Left lung (tissue), 10 donors: Measurements from ENCODE around the gene CCDC27. TPM values are rescaled to one million over a fixed set of nuclear protein-coding genes. Genes with fewer than 3 reads are reported as not detected.

Source experiments
- ATAC-seq: fragments of 200-7000 bp; cut with Tn5 transposase; one replicate; pipeline ENCODE4 v1.9.1; 2020; ENCODE audit warnings: moderate library complexity
- DNase-seq, 4 donors: peaks; one replicate each; pipeline ENCODE4 v3.0.0-alpha.2; 2013 to 2020
- H3K27ac ChIP-seq, 2 donors: fragments of 200-600 bp; sonication (generic) in 1 of 2; one replicate each; pipeline versions ENCODE4 v1.5.0 to v1.8.0; 2020 to 2021
- H3K27me3 ChIP-seq, 2 donors: fragments of 200-600 bp; sonication (generic) in 1 of 2; one replicate each; pipeline versions ENCODE4 v1.5.0 to v1.8.0; 2020 to 2021
- H3K36me3 ChIP-seq, 2 donors: fragments of 200-600 bp; sonication (generic) in 1 of 2; one replicate each; pipeline versions ENCODE4 v1.5.0 to v1.8.0; 2020 to 2021
- H3K4me1 ChIP-seq, 2 donors: fragments of 200-600 bp; one replicate each; pipeline ENCODE4 v1.8.0; 2021
- H3K4me3 ChIP-seq, 2 donors: fragments of 200-600 bp; sonication (generic) in 1 of 2; one replicate each; pipeline versions ENCODE4 v1.5.0 to v1.8.0; 2020 to 2021; ENCODE audit warnings: mild to moderate bottlenecking in 1 of 2
- H3K9me3 ChIP-seq, 2 donors: fragments of 200-600 bp; sonication (generic) in 1 of 2; one replicate each; pipeline versions ENCODE4 v1.5.0 to v1.8.0; 2020 to 2021
- intact Hi-C, 2 donors: fragments of 100-400 bp; cut with DNase I; formaldehyde crosslinking; loops; one replicate each; pipeline versions ENCODE4 v1.11.2 to v1.14.2; 2022
- polyA plus RNA-seq, 6 donors: library from polyadenylated mRNA; unstranded; fragments of 120-200 nt; gene quantifications; one replicate each; pipeline ENCODE4 v1.2.1, GENCODE V29; 2013; ENCODE audit not compliant: insufficient read length in 6 of 6
- total RNA-seq, 2 donors: library from RNA; stranded (reverse); fragmentation: NEBNext Ultra II Directional; extraction: Animal tissue kit (Norgen Biotek cat#: 25700); gene quantifications; one replicate each; pipeline ENCODE4 v1.2.1, GENCODE V29; 2021
- TF ChIP-seq, protein P1 (sequence below), 2 donors: fragments of 200-600 bp; sonication (generic) in 1 of 2; IDR thresholded peaks; one replicate each; pipeline versions ENCODE4 v1.5.0 to v1.8.0; 2021; ENCODE audit warnings: antibody characterized with exemption in 2 of 2
- donor health status: DM: no; HTN: yes; CAD: no.
- donor health status: DM: no; HTN: no; CAD: no.

Gene CCDC27
- total and polyA plus RNA-seq, 8 donors = 0.17 to 0.31 (median 0.25) TPM; not detected in 2

- TF ChIP-seq, protein P1, sequence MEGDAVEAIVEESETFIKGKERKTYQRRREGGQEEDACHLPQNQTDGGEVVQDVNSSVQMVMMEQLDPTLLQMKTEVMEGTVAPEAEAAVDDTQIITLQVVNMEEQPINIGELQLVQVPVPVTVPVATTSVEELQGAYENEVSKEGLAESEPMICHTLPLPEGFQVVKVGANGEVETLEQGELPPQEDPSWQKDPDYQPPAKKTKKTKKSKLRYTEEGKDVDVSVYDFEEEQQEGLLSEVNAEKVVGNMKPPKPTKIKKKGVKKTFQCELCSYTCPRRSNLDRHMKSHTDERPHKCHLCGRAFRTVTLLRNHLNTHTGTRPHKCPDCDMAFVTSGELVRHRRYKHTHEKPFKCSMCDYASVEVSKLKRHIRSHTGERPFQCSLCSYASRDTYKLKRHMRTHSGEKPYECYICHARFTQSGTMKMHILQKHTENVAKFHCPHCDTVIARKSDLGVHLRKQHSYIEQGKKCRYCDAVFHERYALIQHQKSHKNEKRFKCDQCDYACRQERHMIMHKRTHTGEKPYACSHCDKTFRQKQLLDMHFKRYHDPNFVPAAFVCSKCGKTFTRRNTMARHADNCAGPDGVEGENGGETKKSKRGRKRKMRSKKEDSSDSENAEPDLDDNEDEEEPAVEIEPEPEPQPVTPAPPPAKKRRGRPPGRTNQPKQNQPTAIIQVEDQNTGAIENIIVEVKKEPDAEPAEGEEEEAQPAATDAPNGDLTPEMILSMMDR (IDR thresholded peaks at IDR 0.05) = no peak
- peaks cover 0 to 5% of the 10 kb centered on the region in 2 donors for H3K27me3 ChIP-seq
- no peak overlapping the region for H3K4me3 ChIP-seq
- H3K27ac ChIP-seq = no peak overlapping the region
- peak in 1 of 4 donors; percentile 41 for DNase-seq
- intact Hi-C loops = no loop called here
- H3K9me3 ChIP-seq = no peaks in the 10 kb centered on the region
- ATAC-seq = no peak
- peaks cover 4 to 28% of the 10 kb centered on the region in 2 donors for H3K4me1 ChIP-seq
- H3K36me3 ChIP-seq = peaks cover 0 to 38% of the 10 kb centered on the region in 2 donors
These were observed 9.6 kb upstream of the CCDC27 start for GRCh38 chr1:3742439-3743298.

- Histone ChIP-seq H3K27ac (no peak overlapping the region), H3K36me3 (peaks cover 0 to 31% of the 10 kb centered on the region in 2 donors), H3K4me1 (peaks cover 6 to 32% of the 10 kb centered on the region in 2 donors), H3K4me3 (no peak overlapping the region), H3K9me3 (no peaks in the 10 kb centered on the region), H3K27me3 (peaks cover 0 to 5% of the 10 kb centered on the region in 2 donors)
- no peak for DNase-seq
- TF ChIP-seq, protein P1 (IDR thresholded peaks at IDR 0.05) = no peak
- ATAC-seq = no peak
- intact Hi-C loops = no loop called here
These were observed 8.8 kb upstream of the CCDC27 start for GRCh38 chr1:3743421-3743820.

- ATAC-seq (no peak), DNase-seq (peak in 1 of 4 donors; percentile 27)
- TF ChIP-seq, protein P1 (IDR thresholded peaks at IDR 0.05) = no peak
- H3K4me3 ChIP-seq = no peak overlapping the region
- peaks cover 6 to 32% of the 10 kb centered on the region in 2 donors for H3K4me1 ChIP-seq
- peaks cover 0 to 27% of the 10 kb centered on the region in 2 donors for H3K36me3 ChIP-seq
- H3K27me3 ChIP-seq = peaks cover 0 to 5% of the 10 kb centered on the region in 2 donors
- no peak overlapping the region for H3K27ac ChIP-seq
- H3K9me3 ChIP-seq = no peaks in the 10 kb centered on the region
- intact Hi-C loops = no loop called here
These were observed 8.4 kb upstream of the CCDC27 start for GRCh38 chr1:3743826-3744225.

DNA sequence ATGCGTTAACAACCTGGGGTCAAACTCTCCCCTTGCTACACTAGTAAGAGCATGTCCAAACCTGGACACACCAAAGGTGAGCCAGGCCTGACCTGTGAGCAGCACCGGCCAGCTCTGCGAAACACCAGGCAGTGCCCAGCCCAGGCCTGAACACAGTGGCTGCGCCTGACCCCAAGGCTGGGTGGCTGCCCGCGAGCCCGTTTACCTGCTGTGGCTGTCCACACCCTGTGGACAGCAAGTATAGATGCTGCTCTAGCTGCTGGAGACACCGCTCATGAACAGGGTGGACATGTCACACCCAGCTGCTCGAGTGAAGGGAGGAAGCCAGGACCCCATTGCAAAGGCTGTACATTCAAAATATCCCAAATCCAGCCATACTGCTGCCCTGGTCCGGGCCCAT, 7.6 kb upstream of the CCDC27 start:
- H3K36me3 ChIP-seq = peaks cover 0 to 24% of the 10 kb centered on the region in 2 donors
- DNase-seq (peak in 1 of 4 donors; percentile 80), ATAC-seq (no peak)
- H3K4me1 ChIP-seq = peaks cover 6 to 32% of the 10 kb centered on the region in 2 donors
- H3K27ac ChIP-seq = no peak overlapping the region
- H3K9me3 ChIP-seq = no peaks in the 10 kb centered on the region
- H3K4me3 ChIP-seq = no peak overlapping the region
- TF ChIP-seq, protein P1 (IDR thresholded peaks at IDR 0.05) = no peak
- H3K27me3 ChIP-seq = peaks cover 0 to 5% of the 10 kb centered on the region in 2 donors
- intact Hi-C loops = no loop called here

DNA sequence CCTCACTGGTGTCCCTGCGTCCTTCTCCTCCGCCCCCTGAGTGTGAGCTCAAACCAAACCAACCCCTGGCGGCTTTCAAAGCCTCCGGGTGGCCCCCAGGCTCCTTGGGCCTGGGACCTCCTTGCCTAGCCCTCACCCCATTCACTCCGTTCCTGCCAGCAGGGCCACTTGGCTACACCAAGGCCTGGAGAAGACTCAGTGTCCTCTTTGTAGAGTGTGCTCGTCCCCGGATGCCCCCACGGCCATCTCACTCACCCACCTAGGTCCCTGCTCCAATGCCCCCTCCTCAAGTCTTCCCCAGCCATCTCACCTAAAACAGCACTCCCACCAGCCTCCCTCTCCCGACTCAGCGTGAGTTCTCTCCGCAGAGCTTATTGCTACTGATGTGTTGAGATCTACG, 7.2 kb upstream of the CCDC27 start:
- H3K27ac ChIP-seq = no peak overlapping the region
- peaks cover 0 to 5% of the 10 kb centered on the region in 2 donors for H3K27me3 ChIP-seq
- no peak overlapping the region for H3K4me3 ChIP-seq
- ATAC-seq (no peak), DNase-seq (peak in 1 of 4 donors; percentile 44)
- intact Hi-C loops = no loop called here
- H3K36me3 ChIP-seq = peaks cover 0 to 24% of the 10 kb centered on the region in 2 donors
- TF ChIP-seq, protein P1 (IDR thresholded peaks at IDR 0.05) = no peak
- no peaks in the 10 kb centered on the region for H3K9me3 ChIP-seq
- H3K4me1 ChIP-seq = peaks cover 6 to 32% of the 10 kb centered on the region in 2 donors
